GM12878 (cell line): ENCODE measurements around the gene ARVCF. TPM values are rescaled to one million over a fixed set of nuclear protein-coding genes. Genes with fewer than 3 reads are reported as not detected.

Experiments
- ATAC-seq: fragments of 200-7000 bp; cut with Tn5 transposase; 3 replicates; pipeline ENCODE4 v1.9.1; 2020; ENCODE audit warnings: mild to moderate bottlenecking, moderate library complexity
- BruUV-seq: library from RNA; stranded (reverse); fragments of 400-500 nt; replicated peaks from 2 replicates; lab custom pipeline; 2021; lab: Mats Ljungman, UMichigan
- CTCF ChIA-PET: fragments of 300-600 bp; sonication (Branson Sonifier 250); formaldehyde crosslinking; extraction: SDS; loops from one replicate; lab custom pipeline; 2021; ENCODE audit warnings: inconsistent platforms; lab: Yijun Ruan, JAX
- POLR2A ChIA-PET: fragments of 350-600 bp; formaldehyde crosslinking; extraction: SDS; loops from one replicate; lab custom pipeline; 2021; ENCODE audit warnings: inconsistent platforms; lab: Charles Lee
- RAD21 ChIA-PET: fragments of 300-600 bp; sonication (Branson Sonifier 250); formaldehyde crosslinking; loops from one replicate; lab custom pipeline; 2023; ENCODE audit warnings: antibody characterized with exemption; ENCODE audit not compliant: unreplicated experiment; lab: Charles Lee
- SMC1A ChIA-PET: fragments of 300-600 bp; sonication (Branson Sonifier 250); formaldehyde crosslinking; loops from one replicate; lab custom pipeline; 2023; ENCODE audit not compliant: unreplicated experiment, uncharacterized antibody; lab: Charles Lee
- DNase-seq: peaks from one replicate; pipeline ENCODE4 v3.0.0-alpha.2; 2011; ENCODE audit warnings: low read depth, low spot score
- FAIRE-seq: peaks from 3 replicates; lab custom pipeline; 2011; peaks lifted over from hg19 to GRCh38; lab: Jason Lieb, UNC
- H2AFZ ChIP-seq: 2 replicates; pipeline ENCODE4 v1.6.0; 2011; ENCODE audit warnings: low read depth, low read length, control low read depth; ENCODE audit not compliant: control insufficient read depth
- H3K27ac ChIP-seq: 2 replicates; pipeline ENCODE4 v1.5.1; 2011; ENCODE audit warnings: control low read depth; ENCODE audit not compliant: control insufficient read depth, insufficient read depth
- H3K27me3 ChIP-seq, 2 experiments: replicated peaks in 1 of 2; 2 replicates each; pipeline versions ENCODE4 v1.6.0 to v1.6.1; 2011; ENCODE audit warnings: low read length in 1 of 2; ENCODE audit not compliant: control insufficient read depth in 2 of 2, insufficient read depth in 2 of 2
- H3K36me3 ChIP-seq, 2 experiments: 2 replicates each; pipeline ENCODE4 v1.5.1; 2011; ENCODE audit warnings: low read length in 1 of 2; ENCODE audit not compliant: control insufficient read depth in 2 of 2, insufficient read depth in 2 of 2
- H3K4me1 ChIP-seq: 2 replicates; pipeline ENCODE4 v1.6.1; 2011; ENCODE audit warnings: mild to moderate bottlenecking, low read length, moderate library complexity, mixed read lengths; ENCODE audit not compliant: control insufficient read depth, insufficient read depth
- H3K4me2 ChIP-seq: 2 replicates; pipeline ENCODE4 v1.6.0; 2011; ENCODE audit warnings: control low read depth; ENCODE audit not compliant: control insufficient read depth, insufficient read depth
- H3K4me3 ChIP-seq: fragments of 200-600 bp; sonication (generic); 2 replicates; pipeline ENCODE4 v1.5.1; 2016
- H3K79me2 ChIP-seq: 2 replicates; pipeline ENCODE4 v1.6.0; 2011; ENCODE audit warnings: low read length; ENCODE audit not compliant: control insufficient read depth, insufficient read depth
- H3K9ac ChIP-seq: 2 replicates; pipeline ENCODE4 v1.8.0; 2011; ENCODE audit warnings: low read length, control low read depth, mixed read lengths; ENCODE audit not compliant: control insufficient read depth, insufficient read depth
- H3K9me3 ChIP-seq: replicated peaks from 3 replicates; pipeline ENCODE4 v1.5.1; 2011; ENCODE audit warnings: mild to moderate bottlenecking, low read length; ENCODE audit not compliant: control insufficient read depth, insufficient read depth
- H4K20me1 ChIP-seq: 2 replicates; pipeline ENCODE4 v1.6.0; 2011; ENCODE audit not compliant: control insufficient read depth, insufficient read depth
- BHLHE40 ChIP-seq, 2 experiments: fragments of 450-650 bp in 1 of 2; IDR thresholded peaks; 2 replicates each; pipeline ENCODE4 v1.6.1; 2011 to 2017; ENCODE audit warnings: low read depth in 2 of 2, borderline replicate concordance in 1 of 2, improper control_type of control experiment in 1 of 2, low read length in 1 of 2, mild to moderate bottlenecking in 1 of 2
- CTCF ChIP-seq, 3 experiments: IDR thresholded peaks in 2 of 3; conservative IDR thresholded peaks in 1 of 3; 2 replicates each; pipeline ENCODE4 v1.5.1; 2011; ENCODE audit warnings: low read depth in 3 of 3, low read length in 3 of 3, mild to moderate bottlenecking in 3 of 3, control low read depth in 2 of 3, moderate library complexity in 2 of 3, inconsistent platforms in 1 of 3, mixed read lengths in 1 of 3; ENCODE audit not compliant: control insufficient read depth in 2 of 3, insufficient read depth in 1 of 3; ENCODE audit errors: extremely low read depth in 1 of 3
- EP300 ChIP-seq, 2 experiments: fragments of 150-350 bp in 1 of 2; IDR thresholded peaks; 2 replicates each; pipeline ENCODE4 v1.6.1; 2011 to 2012; ENCODE audit warnings: low read depth in 2 of 2, low read length in 2 of 2, borderline replicate concordance in 1 of 2, improper control_type of control experiment in 1 of 2, inconsistent platforms in 1 of 2; ENCODE audit not compliant: control insufficient read depth in 1 of 2
- JUND ChIP-seq: IDR thresholded peaks from 2 replicates; pipeline ENCODE4 v1.6.1; 2012; ENCODE audit warnings: low read depth, mild to moderate bottlenecking, low read length, improper control_type of control experiment, moderate library complexity
- LARP7 ChIP-seq: fragments of 450-650 bp; IDR thresholded peaks from 2 replicates; pipeline ENCODE4 v1.6.1; 2017; ENCODE audit warnings: mild to moderate bottlenecking
- MTA3 ChIP-seq: IDR thresholded peaks from 2 replicates; pipeline ENCODE4 v1.6.1; 2012; ENCODE audit warnings: low read length, inconsistent platforms, borderline replicate concordance
- MYC ChIP-seq: IDR thresholded peaks from 2 replicates; pipeline ENCODE4 v1.6.1; 2011; ENCODE audit warnings: mild to moderate bottlenecking, low read length, moderate library complexity, inconsistent platforms; ENCODE audit not compliant: insufficient read depth, insufficient replicate concordance, insufficient read length, severe bottlenecking
- RCOR1 ChIP-seq: conservative IDR thresholded peaks from 2 replicates; pipeline ENCODE4 v1.6.1; 2012; ENCODE audit warnings: low read depth, low read length, improper control_type of control experiment
- RUNX3 ChIP-seq: IDR thresholded peaks from 2 replicates; pipeline ENCODE4 v1.6.1; 2012; ENCODE audit warnings: low read length, inconsistent platforms
- SP1 ChIP-seq: IDR thresholded peaks from one replicate; pipeline ENCODE4 v1.6.1; 2011; ENCODE audit warnings: low read depth, low read length
- WGBS: methylation state at CpG from one replicate; pipeline ENCODE4 v1.1.6; 2016; ENCODE audit warnings: low lambda C conversion rate; ENCODE audit not compliant: insufficient replicate concordance, insufficient coverage; ENCODE audit errors: missing lambda C conversion rate; 5-methylcytosine and 5-hydroxymethylcytosine counted together
- in situ Hi-C: fragments of 300-500 bp; cut with MboI; formaldehyde crosslinking; loops from 9 replicates; pipeline ENCODE4 v1.14.3; 2018; ENCODE audit warnings: mixed read lengths
- intact Hi-C: fragments of 100-400 bp; cut with micrococcal nuclease; formaldehyde crosslinking; loops from one replicate; pipeline ENCODE4 v1.14.2; 2022; ENCODE audit not compliant: unreplicated experiment
- polyA plus RNA-seq, 11 experiments: library from polyadenylated mRNA; depleted of rRNA in 4 of 11; unstranded in 6 of 11; stranded (reverse) in 5 of 11; fragments of >200 nt; fragmentation: Nextera tagmentation in 4 of 11; fragmentation: Illumina TruSeq in 1 of 11; extraction: Ambion mirVana in 4 of 11; extraction: Trizol in 1 of 11; gene quantifications; 1 replicate in 1 of 11; 2 replicates in 10 of 11; pipeline versions ENCODE4 v1.2.1 to v1.2.3, GENCODE V29; 2011 to 2016; ENCODE audit warnings: inconsistent platforms in 2 of 11, missing spikeins in 2 of 11, low read depth in 1 of 11
- total RNA-seq, 4 experiments: library from RNA; depleted of rRNA in 3 of 4; stranded (reverse); fragments of >200 nt in 3 of 4; fragmentation: Illumina TruSeq in 1 of 4; extraction: Trizol in 1 of 4; gene quantifications; 2 replicates each; pipeline versions ENCODE4 v1.2.1 to v1.2.3, GENCODE V29; 2013 to 2021

Gene ARVCF
- total and polyA plus RNA-seq, 10 of the 15 experiments (the other 5 are each of a cell fraction or from before 2014, with no cell fraction given): 0.13 to 1.9 (median 1.0) TPM; not detected in 2

GRCh38 chr22:20024225-20024624 lies 7.6 kb upstream of the ARVCF start:
- CTCF ChIA-PET: no interaction called here
- intact Hi-C loops: loop anchor here (10.0 kb wide), 1 partner anchor 51 kb away; no protein-coding TSS in a partner anchor
- H3K4me1 ChIP-seq: peaks cover 13% of the 10 kb centered on the region

GRCh38 chr22:20022978-20023613 lies 6.5 kb upstream of the ARVCF start:
- Histone ChIP-seq H3K9me3 (no peaks in the 10 kb centered on the region), H3K27me3 (peaks cover 0 to 1% of the 10 kb centered on the region in 2 experiments; a peak in 1 of 4 replicates), H3K4me2 (peak overlapping the region; percentile 100), H4K20me1 (no peaks in the 10 kb centered on the region; the same call in 1 of the 2 replicates), H3K9ac (peak overlapping the region; percentile 86; the same call in 1 of the 2 replicates), H3K79me2 (peaks cover 23% of the 10 kb centered on the region), H3K4me1 (peaks cover 13% of the 10 kb centered on the region), H3K27ac (0 out of 2 replicates have a peak overlapping the region, but pooled peaks have one; percentile 18), H3K4me3 (no peak overlapping the region), H3K36me3 (no peaks in the 10 kb centered on the region; a peak in 1 of 4 replicates), H2AFZ (no peak overlapping the region)
- SMC1A ChIA-PET: interaction anchor here (1.2 kb wide), 1 partner anchor 107 kb away, joined by 3 read pairs; no protein-coding TSS in a partner anchor
- BruUV-seq: no TSS peak
- no peak for ATAC-seq
- in situ Hi-C loops: no loop called here
- RAD21 ChIA-PET: no interaction called here
- POLR2A ChIA-PET: interaction anchor here (0.6 kb wide), 1 partner anchor 80 kb away, joined by 3 read pairs; no protein-coding TSS in a partner anchor
- FAIRE-seq: no peak
- no peak for DNase-seq
- CTCF ChIA-PET: interaction anchor here (0.5 to 1.7 kb wide), 5 partner anchors 10 to 293 kb away, joined by 3 to 4 read pairs (median 3); no protein-coding TSS in a partner anchor
- WGBS: 49% methylated on average over 10 of the region's 10 CpGs
- TF ChIP-seq JUND (no peak), RUNX3 (0 out of 2 replicates have a peak, but pooled peaks have one; percentile 4), CTCF (IDR thresholded peaks at IDR 0.05 in 2 of 3, conservative IDR thresholded peaks at IDR 0.05 in 1 of 3; ENCODE audit: control insufficient read depth in 2 of 3, extremely low read depth in 1 of 3, insufficient read depth in 1 of 3, low read depth in 3 of 3, low read length in 3 of 3) (0 out of 6 replicates have a peak, but pooled peaks of 1 of the 3 experiments have one; percentile 15), RCOR1 (no peak), MYC (no peak)
- intact Hi-C loops: loop anchor here (10.0 kb wide), 1 partner anchor 52 kb away; no protein-coding TSS in a partner anchor

More at GRCh38 chr22:20024225-20024624, 7.6 kb upstream of the ARVCF start:
- ChIA-PET RAD21 (no interaction called here), POLR2A (no interaction called here), SMC1A (no interaction called here)
- no peak for ATAC-seq
- Histone ChIP-seq H3K27ac (no peak overlapping the region), H3K9ac (no peak overlapping the region), H3K4me2 (no peak overlapping the region), H2AFZ (no peak overlapping the region), H3K79me2 (peaks cover 23% of the 10 kb centered on the region), H3K27me3 (no peaks in the 10 kb centered on the region), H3K36me3 (no peaks in the 10 kb centered on the region; a peak in 1 of 4 replicates), H3K4me3 (no peak overlapping the region), H3K9me3 (no peaks in the 10 kb centered on the region), H4K20me1 (no peaks in the 10 kb centered on the region; the same call in 1 of the 2 replicates)
- no TSS peak for BruUV-seq
- FAIRE-seq: no peak
- no peak for DNase-seq
- 87% methylated on average over 13 of the region's 13 CpGs for WGBS
- no peak for TF ChIP-seq LARP7
- TF ChIP-seq EP300 (IDR thresholded peaks at IDR 0.05; ENCODE audit: borderline replicate concordance in 1 of 2, control insufficient read depth in 1 of 2, low read depth in 2 of 2, low read length in 2 of 2): no peak
- no peak for TF ChIP-seq SP1
- no peak for TF ChIP-seq BHLHE40 (IDR thresholded peaks at IDR 0.05; ENCODE audit: borderline replicate concordance in 1 of 2, low read depth in 2 of 2, low read length in 1 of 2)
- TF ChIP-seq MTA3: no peak
- in situ Hi-C loops: no loop called here
